HUDEP-2 (cell line): ENCODE results near the gene ZNF385D.
A peak's percentile ranks its signal among the peaks of the same experiment; 100 is the strongest.
"Not testable (repeated sequence)": the region's sequence is repeated elsewhere in the genome, so short reads cannot be mapped to it uniquely, and the experiment has no call there.

Source experiments
- DNase-seq, 76 experiments: peaks; one replicate each; lab custom pipeline; 2025; ENCODE audit not compliant: unreplicated experiment in 76 of 76; lab: John Stamatoyannopoulos, UW

ZNF385D gene

DNA sequence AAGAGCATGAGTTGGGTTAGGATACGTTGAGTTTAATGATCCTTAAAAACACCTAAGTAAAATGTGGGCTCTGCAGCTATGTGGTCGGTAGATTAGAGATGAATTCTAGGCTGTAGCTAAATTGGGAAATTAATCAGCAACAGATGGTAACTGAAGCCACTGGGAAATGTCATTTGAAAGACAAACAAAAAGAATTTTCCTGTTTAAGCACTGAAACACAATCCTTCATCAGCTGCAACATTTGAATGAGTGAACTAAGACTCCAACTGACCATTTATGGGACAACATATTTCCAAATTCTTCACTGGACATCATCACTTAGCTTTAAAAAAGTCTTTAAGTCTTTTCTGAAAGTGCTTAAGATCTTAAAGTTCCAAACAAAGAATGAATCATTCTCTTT, 226.9 kb downstream of the ZNF385D start:
- no peak for DNase-seq

DNA sequence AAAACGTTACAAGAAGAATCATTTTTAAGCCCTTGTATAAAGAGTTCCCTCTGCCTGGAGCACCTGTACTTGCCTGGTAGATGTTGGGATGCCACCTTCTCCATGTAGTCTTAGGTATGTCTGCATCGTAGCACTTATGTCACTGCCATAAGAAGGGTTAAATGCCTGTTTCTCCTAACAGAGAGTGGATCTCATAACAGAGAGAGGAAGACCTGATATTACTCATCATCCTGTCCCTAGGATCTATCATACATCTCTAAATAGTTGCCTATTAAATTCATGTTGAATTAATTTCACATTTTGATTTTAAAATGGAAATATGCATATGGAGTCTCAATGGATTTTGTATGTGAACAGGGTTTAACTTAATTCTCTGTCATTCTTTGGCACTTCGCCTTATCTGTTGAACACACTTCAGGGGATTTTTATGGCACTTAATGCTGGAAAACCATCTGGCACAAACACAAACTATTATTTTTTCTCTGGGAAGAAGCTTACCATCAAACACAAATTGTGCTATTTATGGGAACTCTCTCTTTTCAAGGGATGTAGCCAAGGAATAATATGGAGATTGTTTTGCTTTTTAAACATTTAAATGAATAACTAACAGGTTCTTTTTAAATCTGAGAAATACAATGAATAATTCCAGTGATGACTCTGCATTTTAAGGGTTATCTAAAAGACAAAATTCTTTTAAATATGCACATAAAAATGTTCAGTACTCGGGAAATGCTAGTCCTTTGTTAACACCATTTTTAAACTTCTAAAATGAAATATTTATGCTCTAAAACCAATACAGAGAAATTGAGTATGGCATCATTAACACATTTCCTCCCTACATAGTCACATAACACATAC, 230.7 kb downstream of the ZNF385D start:
- no peak for DNase-seq

DNA sequence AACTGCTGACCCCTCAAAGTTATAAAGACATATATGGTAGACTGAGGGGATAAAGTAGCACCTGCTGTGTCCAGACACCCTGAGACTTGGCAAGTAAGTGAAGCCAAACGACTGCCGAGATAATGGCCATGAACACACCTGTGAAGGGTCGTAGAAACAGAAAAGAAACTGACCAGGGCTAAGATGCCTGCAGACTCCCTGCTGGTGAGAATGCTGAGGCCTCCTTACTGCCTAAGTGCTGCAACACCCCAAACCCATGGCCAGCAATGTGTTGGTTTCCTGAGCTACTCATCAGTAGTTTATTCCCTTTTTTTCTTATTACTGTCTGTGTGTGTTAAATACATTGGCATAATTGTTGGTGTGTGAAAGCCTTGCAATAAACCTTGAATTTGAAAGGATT, 233.8 kb downstream of the ZNF385D start:
- DNase-seq = no peak

DNA sequence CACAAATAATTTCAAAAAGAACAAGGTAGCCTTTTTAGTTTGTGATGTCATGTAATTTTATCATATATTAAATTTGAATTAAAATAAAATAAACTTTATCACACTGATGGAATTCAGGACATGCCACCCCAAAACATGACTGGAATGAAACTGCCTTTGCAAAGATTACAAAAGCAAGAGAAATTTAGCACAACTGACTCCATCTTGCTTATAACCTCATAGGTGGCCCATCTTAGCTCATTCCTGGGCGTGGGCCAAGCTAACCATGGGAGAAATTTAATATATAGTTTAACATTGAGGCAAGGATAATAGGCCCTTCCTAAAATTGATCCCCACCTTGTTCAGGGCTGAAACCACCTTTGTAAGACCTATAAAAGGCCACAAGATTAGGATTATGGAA, 235.6 kb downstream of the ZNF385D start:
- no peak for DNase-seq

DNA sequence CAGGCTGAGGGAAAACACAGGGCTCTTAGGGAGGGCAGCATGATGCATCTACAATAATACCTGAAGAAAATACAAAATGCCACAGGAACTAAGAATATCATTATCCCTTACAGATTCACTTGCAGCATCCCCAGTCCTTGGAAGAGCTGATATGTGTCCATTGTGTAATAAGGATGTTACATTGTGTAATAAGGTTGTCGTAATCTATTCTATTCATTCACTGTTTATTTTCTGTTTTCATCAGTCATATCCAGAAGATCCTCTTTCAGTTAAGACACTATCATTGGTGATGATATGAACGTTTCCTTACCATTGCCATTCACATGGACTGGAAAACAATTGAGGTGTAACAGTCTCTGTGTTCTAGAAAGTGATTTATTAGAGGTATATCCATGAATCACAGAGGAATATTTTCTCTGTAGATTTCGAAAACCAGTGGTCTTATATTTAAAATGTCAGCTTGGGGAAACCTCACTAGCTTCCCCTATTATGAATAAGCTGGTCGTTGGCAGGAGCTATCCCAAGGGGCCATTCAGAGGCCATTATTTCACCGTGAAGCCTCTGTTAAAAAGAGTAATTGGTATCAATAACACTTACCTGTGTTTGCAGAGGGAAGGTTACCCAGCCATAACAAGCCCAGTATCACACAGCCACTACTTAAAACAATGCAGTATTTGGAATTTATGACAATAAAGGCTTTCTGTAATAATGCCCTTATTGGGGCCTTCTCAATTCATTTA, 241.1 kb downstream of the ZNF385D start:
- DNase-seq = no peak

DNA sequence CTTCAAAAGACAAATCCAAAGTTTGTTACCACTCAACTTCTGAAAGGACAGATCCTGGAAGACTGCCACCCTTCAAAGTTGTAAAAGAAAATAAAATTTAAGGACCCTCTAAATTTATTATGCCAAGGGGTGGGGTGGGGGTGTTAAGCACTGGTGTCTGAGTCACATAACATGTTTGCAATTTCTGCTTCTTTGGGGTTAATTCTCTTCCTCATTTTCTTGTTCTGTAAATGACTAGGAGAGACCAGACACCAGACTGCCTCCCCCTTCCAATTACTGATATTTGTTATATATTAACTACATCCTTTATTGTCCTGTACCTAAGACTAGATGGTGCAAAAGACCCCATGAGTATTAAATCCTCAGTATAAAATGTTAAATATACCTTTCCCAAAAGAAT, 242.8 kb downstream of the ZNF385D start:
- no peak for DNase-seq

DNA sequence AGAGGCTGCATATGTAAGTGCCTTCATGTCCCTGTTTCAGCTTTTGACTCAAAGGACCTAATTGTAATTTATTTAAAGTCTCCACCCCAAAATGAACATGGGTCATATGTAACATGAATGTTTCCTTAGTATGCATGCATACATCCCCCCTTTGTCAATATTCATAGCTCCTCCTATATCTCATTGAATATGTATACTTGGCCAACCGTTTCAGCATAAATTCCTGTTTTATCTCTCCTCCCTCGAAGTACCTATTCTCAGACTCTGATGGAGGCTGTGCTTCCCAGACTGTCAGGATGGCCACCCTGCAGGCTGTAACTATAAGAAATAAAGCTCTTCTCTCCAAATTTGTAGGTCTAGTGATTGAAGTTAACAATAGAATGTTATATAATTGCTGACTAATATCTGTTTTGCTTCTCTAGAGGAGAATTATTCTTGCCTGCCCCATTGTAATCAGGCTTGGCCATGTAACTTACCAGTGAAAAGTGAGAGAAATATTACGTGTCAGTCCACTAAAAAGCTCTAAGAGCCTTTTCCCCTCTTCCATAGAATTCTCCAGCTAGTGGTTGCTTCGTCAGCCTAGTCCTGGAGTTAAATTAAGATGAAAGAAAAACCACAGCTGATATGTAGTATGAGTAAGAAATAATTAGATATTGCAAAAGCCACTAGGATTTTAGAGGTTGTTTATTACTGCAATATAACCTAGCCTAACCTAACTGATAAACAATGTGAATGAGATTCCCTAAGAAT, 245.1 kb downstream of the ZNF385D start:
- no peak for DNase-seq

DNA sequence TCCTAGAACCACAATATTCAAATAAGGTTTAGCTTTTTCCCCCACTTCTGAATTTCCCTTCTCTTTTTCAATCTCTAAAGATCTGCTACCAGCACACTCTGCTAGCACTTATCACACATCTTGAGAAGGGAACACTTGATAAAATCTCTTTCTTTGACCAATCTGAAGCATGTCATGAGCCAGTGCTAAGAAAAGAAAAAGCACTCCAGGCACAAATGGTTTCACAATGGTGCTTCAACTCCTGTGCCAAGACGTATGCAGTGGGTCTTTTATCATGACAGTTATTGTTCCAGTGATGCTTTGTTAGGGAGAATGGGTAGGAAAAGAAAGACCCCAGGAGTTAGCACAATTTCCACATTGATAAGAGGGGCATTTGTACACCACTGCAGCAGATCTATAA, 248.4 kb downstream of the ZNF385D start:
- no peak for DNase-seq

DNA sequence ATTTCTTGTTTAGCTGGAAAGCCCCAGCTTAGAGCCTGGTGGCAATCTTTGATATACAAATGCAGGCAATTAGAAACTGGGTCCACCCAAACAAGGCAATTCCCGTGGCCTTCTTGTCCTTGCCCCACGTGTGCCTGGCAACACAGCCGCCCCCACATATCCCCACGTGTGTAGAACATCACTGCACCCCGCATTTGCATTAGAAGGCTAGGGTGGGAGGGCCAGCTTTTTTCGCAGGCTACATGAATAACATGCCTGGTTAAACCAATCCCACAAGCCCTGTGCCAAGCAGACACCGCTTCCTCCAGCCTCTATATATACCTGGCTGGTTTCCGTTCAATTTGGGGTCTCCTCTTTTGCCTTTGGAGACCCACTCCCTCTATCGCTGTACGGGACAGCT, 250.2 kb downstream of the ZNF385D start:
- DNase-seq = no peak

DNA sequence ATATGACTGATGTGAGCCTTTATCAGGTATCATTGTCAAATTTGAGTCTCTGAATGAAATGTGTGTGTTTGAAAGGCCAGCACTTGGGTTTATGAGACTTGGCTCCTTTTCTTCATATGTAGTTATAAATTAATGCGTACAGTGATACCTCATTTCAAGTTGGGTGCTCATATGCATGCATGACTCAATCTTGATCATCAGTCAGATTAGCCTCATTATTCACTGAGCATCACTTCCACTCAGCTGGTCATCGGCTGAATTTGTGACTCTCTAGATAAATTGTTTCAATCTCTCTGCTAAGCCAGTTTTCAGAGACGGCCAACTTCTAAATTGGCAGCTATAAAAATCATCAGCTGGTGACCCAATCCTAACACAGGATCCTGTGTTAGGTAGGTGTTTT, 260.3 kb downstream of the ZNF385D start:
- not testable (repeated sequence) for DNase-seq

DNA sequence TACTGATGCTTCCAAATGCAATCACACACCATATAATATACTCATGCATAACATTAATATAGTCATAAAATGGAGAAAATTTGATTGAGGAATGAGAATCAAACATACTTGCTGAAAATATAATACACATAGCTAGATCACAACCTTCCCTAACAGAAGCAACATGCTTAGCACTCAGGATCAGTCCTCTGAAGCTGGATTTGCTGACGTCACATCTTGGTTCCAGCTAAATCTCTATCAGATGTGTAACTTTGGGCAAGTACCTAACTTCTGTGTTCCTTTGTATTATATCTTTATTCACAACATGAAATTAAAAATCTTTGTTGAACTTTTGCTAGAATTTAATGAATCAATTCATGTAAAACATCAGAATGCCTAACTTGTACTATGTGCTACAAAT, 263.5 kb downstream of the ZNF385D start:
- no peak for DNase-seq

DNA sequence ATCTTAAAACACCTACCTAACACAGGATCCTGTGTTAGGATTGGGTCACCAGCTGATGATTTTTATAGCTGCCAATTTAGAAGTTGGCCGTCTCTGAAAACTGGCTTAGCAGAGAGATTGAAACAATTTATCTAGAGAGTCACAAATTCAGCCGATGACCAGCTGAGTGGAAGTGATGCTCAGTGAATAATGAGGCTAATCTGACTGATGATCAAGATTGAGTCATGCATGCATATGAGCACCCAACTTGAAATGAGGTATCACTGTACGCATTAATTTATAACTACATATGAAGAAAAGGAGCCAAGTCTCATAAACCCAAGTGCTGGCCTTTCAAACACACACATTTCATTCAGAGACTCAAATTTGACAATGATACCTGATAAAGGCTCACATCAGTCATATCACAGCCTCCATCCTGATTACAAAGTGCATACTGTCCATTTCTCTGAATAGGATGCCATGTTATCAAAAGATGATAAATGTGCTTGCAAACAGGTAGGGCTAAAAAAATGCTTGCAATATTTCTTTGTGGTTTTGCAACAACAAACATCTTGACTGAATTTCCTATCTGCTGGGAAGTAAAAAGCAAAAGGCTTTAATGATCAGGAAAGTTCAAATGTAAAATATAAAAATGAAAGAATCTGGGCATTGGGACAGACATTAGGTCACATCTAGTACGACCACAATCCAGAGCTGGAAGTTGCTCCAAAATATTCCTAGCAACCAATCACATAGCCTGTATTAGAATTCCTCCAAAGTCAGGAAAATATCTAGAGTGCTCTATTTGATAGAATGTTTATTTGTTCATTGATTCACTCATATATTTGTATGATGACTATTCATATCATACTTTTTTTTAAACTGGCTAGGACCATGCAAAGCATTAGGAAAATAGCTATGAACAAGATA, 264.7 kb downstream of the ZNF385D start:
- DNase-seq = not testable (repeated sequence)

DNA sequence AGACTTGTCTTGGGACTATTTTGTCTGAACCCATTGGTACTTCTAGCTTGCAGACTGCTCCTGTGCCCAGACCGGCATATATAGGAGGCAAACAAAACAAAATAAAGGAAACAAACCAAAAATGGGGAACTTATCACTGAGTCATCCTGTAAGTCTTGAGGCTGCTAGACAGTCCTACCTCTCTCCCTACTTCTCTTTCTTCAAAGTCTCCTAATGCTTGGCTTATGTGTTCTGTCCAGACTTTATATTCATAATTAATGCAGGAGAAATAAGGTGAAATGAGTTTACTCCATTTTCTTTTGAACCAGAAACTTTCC, 266.2 kb downstream of the ZNF385D start:
- DNase-seq = no peak

DNA sequence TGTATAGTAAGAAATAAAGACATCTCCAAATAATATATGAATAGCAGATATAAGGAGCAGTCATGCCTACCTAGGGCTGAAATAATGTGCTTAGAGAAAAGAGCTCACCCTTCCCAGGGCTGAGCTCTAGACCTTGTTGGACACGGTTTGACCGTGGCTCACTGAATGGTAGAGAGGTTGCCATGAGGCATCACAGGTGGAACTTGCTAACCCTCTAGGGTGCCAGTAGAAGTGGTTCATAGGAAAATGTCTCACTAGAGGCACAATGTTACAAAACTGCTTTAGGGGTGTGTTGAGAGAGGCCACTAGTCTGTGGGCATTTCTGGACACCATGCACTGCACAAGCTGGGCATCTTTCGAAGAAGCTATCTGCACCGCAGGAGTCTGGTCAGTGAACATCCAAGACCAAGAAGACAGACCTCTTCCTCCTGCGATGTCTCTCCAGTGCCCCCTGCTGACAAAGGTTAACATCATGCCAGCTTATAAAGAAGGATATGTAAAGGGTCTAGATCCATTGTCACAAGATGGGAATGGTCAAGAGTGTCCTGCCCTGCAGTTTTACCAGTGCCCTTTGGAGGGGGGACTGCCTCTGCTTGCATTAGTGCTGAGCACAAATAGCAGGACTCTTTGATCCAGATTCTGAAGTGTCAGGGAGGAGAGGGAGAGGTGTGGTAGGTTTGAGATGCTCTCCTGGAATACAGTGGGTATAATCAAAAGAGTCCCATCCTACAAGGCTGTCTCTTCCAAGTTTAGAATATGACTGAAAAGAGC, 266.8 kb downstream of the ZNF385D start:
- DNase-seq = peak in 4 of 76 experiments; percentile 1 to 42 (median 6)

DNA sequence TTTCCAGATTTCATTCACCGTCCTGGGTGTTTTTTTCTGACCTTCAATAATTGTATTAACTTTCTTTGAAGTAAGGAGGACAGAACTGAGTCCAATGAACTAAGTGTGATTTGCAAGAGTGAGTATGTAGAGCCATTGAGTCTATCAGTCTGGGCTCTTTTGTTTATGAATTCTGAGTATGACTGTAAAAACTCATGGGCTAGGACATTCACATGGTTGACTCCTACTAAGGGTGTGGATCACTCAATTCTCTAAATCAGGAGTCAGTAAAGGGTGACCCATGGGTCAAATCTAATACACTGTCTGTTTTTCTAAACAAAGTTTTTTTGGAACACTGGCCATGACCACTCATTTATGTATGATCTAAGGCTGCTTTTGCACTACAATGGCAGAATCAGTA, 269.0 kb downstream of the ZNF385D start:
- no peak for DNase-seq

DNA sequence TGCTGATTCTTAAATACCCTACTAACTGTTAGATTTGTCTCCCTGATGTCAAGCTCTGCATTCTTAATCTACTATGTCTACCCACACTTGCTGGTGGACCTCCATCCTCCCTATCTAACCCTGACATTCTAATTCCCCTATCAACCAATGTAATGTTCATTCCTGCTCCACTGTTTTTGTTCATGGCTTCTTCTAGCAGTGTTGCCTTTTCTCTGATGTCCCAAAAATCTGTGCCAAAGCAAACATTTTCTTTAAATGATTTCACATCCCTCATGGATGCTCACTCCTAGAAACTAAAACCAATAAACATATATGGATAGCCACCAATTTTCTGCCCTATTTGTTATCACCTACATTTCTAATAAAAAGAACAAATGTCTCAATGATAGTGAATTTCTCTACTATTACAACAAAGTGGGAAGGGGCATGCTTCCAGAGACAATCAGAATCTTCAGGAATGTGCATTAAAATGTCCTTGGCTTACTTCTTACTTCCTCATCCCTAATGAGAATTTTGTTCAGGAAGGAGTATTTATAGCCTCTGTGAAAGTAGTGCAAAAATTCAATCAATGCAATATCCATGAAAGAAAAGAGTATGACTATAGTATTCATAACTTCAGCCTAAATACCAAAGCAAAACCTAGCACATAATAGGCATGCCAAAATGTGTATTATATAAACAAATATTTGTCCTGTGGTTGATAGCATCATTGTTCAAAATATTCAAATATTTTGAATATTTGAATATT, 273.3 kb downstream of the ZNF385D start:
- no peak for DNase-seq

DNA sequence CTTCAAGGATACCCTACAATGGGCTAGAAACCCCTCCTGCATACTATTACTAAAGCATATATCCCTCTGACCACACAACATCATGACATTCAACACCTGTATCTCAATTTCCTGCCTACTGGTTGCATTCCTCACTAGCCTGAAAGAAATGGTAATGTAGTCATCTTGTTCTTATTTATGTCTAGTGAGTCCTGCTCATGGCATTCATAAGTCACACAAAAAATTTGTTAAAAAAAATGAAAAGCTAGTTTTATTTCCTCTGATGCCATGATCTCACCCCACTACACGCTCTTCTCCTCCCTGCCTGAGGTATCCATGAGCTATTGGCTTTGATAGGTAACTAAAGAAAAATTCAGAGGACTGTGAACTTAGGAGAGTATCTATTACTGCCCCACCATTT, 284.5 kb downstream of the ZNF385D start:
- no peak for DNase-seq

DNA sequence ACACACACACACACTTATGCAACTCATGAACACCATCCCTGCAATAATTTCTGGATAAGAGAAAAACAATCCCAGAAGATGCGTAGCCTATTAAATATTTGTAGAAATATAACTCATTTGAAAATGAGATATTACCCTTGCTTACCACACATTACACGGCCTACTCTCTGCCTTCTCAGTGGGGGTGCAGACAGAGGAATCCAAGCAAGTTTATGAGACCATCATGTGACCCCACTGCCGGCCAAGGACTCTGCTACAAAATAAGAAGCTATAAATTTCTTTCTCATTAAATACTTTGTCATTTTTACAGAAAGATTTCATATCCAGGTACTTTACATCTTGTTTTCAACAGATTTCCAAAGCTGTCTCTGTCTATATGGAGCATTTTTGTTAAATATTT, 286.3 kb downstream of the ZNF385D start:
- DNase-seq = no peak

DNA sequence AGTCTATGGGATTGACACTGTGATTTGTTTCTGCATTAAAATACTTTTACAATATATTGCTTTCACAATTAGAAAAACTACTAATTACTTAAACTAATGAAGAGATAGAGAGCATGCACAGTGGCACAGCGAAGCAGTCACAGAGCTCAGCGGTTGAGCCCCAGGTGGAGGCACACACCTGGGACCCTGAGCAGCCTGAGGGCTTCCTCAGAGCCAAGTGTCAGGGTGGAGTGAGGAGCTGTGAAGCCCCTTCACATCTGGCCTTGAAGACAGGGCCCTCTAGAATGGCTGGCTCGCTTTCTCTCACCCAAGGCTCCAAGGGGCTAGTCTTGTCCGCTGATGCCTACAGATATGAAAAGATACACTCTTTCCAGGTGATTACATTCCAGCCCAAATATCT, 287.7 kb downstream of the ZNF385D start:
- DNase-seq = no peak
